ENCODE measurements around the gene CCS.
A peak's percentile ranks its signal among the peaks of the same experiment; 100 is the strongest.

CCS gene

GRCh38 chr11:66614073-66614472, 21.1 kb downstream of the CCS start:
- Histone ChIP-seq H3K27ac (ENCODE audit: low read depth, low read length) (no peak overlapping the region), H2AFZ (ENCODE audit: insufficient read depth, low read length, poor library complexity) (no peak overlapping the region), H2AK5ac (ENCODE audit: low read length) (no peak overlapping the region), H3K4me3 (ENCODE audit: low read depth, low read length) (no peak overlapping the region), H2BK120ac (ENCODE audit: insufficient read depth, low read length, poor library complexity) (no peak overlapping the region), H3K79me2 (ENCODE audit: control insufficient read depth, insufficient read depth, low read length, poor library complexity) (peaks cover 24% of the 10 kb centered on the region), H3K4me1 (ENCODE audit: control insufficient read depth in 1 of 2, insufficient read depth in 2 of 2, low read length in 2 of 2) (peaks cover 5 to 7% of the 10 kb centered on the region in 2 experiments), H3K9me3 (ENCODE audit: insufficient read depth, low read depth, low read length) (no peaks in the 10 kb centered on the region), H3K27me3 (ENCODE audit: insufficient read depth, low read length) (no peaks in the 10 kb centered on the region), H3K23ac (ENCODE audit: low read length) (no peak overlapping the region), H3K18ac (ENCODE audit: low read length) (no peak overlapping the region), H4K12ac (ENCODE audit: low read depth, low read length) (no peak overlapping the region), H4K8ac (ENCODE audit: low read depth, low read length) (no peak overlapping the region), H3K9ac (ENCODE audit: low read length) (no peak overlapping the region), H2BK5ac (ENCODE audit: low read depth, low read length, poor library complexity) (no peak overlapping the region), H3K36me3 (ENCODE audit: control insufficient read depth in 1 of 2, insufficient read depth in 2 of 2, low read length in 2 of 2) (peaks cover 0 to 3% of the 10 kb centered on the region in 2 experiments), H3K14ac (ENCODE audit: low read length) (no peak overlapping the region), H4K91ac (ENCODE audit: low read depth, low read length) (no peak overlapping the region), H3K79me1 (ENCODE audit: low read length) (peaks cover 13% of the 10 kb centered on the region), H3K4me2 (ENCODE audit: low read length) (no peak overlapping the region), H2BK12ac (ENCODE audit: low read length) (no peak overlapping the region), H3K4ac (ENCODE audit: low read depth, low read length) (no peak overlapping the region)
- no peak for DNase-seq
- no CpG with 5 or more reads among the region's 13 CpGs for WGBS (ENCODE audit: extremely low coverage, insufficient coverage, insufficient read length)

DNA sequence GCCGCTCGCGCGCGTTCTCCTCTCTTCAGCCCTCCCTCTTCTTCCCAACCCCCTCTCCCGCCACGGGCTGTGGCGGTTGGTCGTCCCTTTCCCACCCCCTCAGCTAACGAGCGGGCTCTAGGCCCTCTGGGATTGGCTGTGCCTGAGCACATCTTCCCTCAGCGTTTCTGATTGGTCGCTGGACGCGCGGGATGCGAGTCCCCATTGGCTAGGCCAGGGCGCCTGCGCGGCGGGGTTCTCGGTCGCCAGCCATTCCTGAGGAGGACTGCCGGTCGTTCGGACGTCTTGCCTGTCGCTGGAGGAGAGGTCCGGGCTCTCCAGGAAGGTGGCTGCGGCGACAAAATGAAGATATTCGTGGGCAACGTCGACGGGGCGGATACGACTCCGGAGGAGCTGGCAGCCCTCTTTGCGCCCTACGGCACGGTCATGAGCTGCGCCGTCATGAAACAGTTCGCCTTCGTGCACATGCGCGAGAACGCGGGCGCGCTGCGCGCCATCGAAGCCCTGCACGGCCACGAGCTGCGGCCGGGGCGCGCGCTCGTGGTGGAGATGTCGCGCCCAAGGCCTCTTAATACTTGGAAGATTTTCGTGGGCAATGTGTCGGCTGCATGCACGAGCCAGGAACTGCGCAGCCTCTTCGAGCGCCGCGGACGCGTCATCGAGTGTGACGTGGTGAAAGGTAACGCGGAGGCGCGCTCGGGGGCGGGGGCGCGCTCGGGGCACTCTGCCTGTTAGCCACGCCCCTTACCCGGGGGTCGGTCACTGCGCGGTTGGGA, 23.6 kb downstream of the CCS start, which contains the start of gene RBM14:
TSS of gene RBM14 (plus strand) at position 252 of the 776 bp plus-strand sequence. CDS start at position 343, 91 bp downstream.
- Histone ChIP-seq H3K9ac (ENCODE audit: low read length) (peak within 1 kb of the TSS; percentile 89), H3K27me3 (ENCODE audit: insufficient read depth, low read length) (no peaks in the 10 kb centered on the region), H2BK5ac (ENCODE audit: low read depth, low read length, poor library complexity) (peak within 1 kb of the TSS; percentile 86), H2BK12ac (ENCODE audit: low read length) (peak within 1 kb of the TSS; percentile 15), H3K4me2 (ENCODE audit: low read length) (peak within 1 kb of the TSS; percentile 97), H3K79me1 (ENCODE audit: low read length) (peaks cover 13% of the 10 kb centered on the region), H2AFZ (ENCODE audit: insufficient read depth, low read length, poor library complexity) (peak within 1 kb of the TSS; percentile 77), H4K91ac (ENCODE audit: low read depth, low read length) (peak within 1 kb of the TSS; percentile 93), H3K36me3 (ENCODE audit: control insufficient read depth in 1 of 2, insufficient read depth in 2 of 2, low read length in 2 of 2) (peaks cover 0 to 4% of the 10 kb centered on the region in 2 experiments), H3K4ac (ENCODE audit: low read depth, low read length) (peak within 1 kb of the TSS; percentile 99), H4K12ac (ENCODE audit: low read depth, low read length) (peak within 1 kb of the TSS; percentile 95), H2AK5ac (ENCODE audit: low read length) (peak within 1 kb of the TSS; percentile 97), H3K9me3 (ENCODE audit: insufficient read depth, low read depth, low read length) (no peaks in the 10 kb centered on the region), H4K8ac (ENCODE audit: low read depth, low read length) (peak within 1 kb of the TSS; percentile 94), H3K14ac (ENCODE audit: low read length) (peak within 1 kb of the TSS; percentile 89), H2BK120ac (ENCODE audit: insufficient read depth, low read length, poor library complexity) (peak within 1 kb of the TSS; percentile 75), H3K27ac (ENCODE audit: low read depth, low read length) (peak within 1 kb of the TSS; percentile 97), H3K79me2 (ENCODE audit: control insufficient read depth, insufficient read depth, low read length, poor library complexity) (peaks cover 28% of the 10 kb centered on the region), H3K4me3 (ENCODE audit: low read depth, low read length) (peak within 1 kb of the TSS; percentile 94), H3K4me1 (ENCODE audit: control insufficient read depth in 1 of 2, insufficient read depth in 2 of 2, low read length in 2 of 2) (peaks cover 5 to 7% of the 10 kb centered on the region in 2 experiments), H3K23ac (ENCODE audit: low read length) (no peak within 1 kb of the TSS), H3K18ac (ENCODE audit: low read length) (peak within 1 kb of the TSS; percentile 97)
- DNase-seq, result peak; percentile 100
- no CpG with 5 or more reads among the region's 90 CpGs for WGBS (ENCODE audit: extremely low coverage, insufficient coverage, insufficient read length)

DNA sequence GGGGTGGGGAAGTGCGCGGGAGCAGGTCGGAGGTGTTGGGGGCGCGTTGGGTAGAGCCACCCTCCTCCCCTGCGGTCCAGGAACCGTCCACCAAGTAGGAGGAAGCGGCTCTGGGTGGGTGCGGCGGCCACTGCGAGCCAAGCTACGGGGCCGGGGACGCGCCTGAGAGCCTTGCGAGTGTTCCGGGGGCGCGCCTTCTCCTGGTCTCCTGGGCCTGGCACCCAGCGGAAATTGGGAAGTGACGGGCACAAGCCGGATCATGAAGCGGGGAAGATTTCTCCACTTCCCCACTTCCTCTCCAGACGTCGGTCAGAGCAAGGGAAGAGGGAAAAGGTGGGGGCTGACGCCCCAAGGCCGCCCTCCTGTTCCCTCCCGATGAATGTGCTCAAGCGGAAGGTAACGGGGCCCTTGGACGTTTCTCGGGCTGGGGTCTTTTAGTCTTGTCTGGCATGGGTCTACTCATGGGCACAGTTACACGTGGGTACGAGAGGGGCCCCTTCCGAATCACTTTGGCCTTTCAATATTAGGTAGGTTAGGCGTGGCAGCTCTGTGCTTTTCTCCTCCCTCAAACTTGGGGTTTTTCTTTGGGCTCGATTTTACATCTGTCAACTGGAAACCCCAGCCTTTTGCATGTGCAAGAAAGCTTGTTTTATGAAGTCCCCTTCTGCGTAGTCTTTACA, 24.3 kb downstream of the CCS start:
- Histone ChIP-seq H2AK5ac (ENCODE audit: low read length) (peak overlapping the region; percentile 28), H3K79me2 (ENCODE audit: control insufficient read depth, insufficient read depth, low read length, poor library complexity) (peaks cover 30% of the 10 kb centered on the region), H4K12ac (ENCODE audit: low read depth, low read length) (no peak overlapping the region), H3K4me2 (ENCODE audit: low read length) (peak overlapping the region; percentile 97), H2AFZ (ENCODE audit: insufficient read depth, low read length, poor library complexity) (no peak overlapping the region), H2BK5ac (ENCODE audit: low read depth, low read length, poor library complexity) (peak overlapping the region; percentile 32), H3K27ac (ENCODE audit: low read depth, low read length) (peak overlapping the region; percentile 11), H3K18ac (ENCODE audit: low read length) (peak overlapping the region; percentile 16), H3K9ac (ENCODE audit: low read length) (peak overlapping the region; percentile 89), H2BK12ac (ENCODE audit: low read length) (no peak overlapping the region), H3K4me1 (ENCODE audit: control insufficient read depth in 1 of 2, insufficient read depth in 2 of 2, low read length in 2 of 2) (peaks cover 5 to 7% of the 10 kb centered on the region in 2 experiments), H3K9me3 (ENCODE audit: insufficient read depth, low read depth, low read length) (no peaks in the 10 kb centered on the region), H3K79me1 (ENCODE audit: low read length) (peaks cover 13% of the 10 kb centered on the region), H4K91ac (ENCODE audit: low read depth, low read length) (peak overlapping the region; percentile 38), H3K4me3 (ENCODE audit: low read depth, low read length) (peak overlapping the region; percentile 94), H3K14ac (ENCODE audit: low read length) (peak overlapping the region; percentile 89), H4K8ac (ENCODE audit: low read depth, low read length) (peak overlapping the region; percentile 91), H3K23ac (ENCODE audit: low read length) (peak overlapping the region; percentile 25), H3K36me3 (ENCODE audit: control insufficient read depth in 1 of 2, insufficient read depth in 2 of 2, low read length in 2 of 2) (peaks cover 0 to 4% of the 10 kb centered on the region in 2 experiments), H2BK120ac (ENCODE audit: insufficient read depth, low read length, poor library complexity) (peak overlapping the region; percentile 16), H3K27me3 (ENCODE audit: insufficient read depth, low read length) (no peaks in the 10 kb centered on the region), H3K4ac (ENCODE audit: low read depth, low read length) (peak overlapping the region; percentile 99)
- peak; percentile 30 to 63 for DNase-seq
- no CpG with 5 or more reads among the region's 38 CpGs for WGBS (ENCODE audit: extremely low coverage, insufficient coverage, insufficient read length)

GRCh38 chr11:66619080-66619554, 26.1 kb downstream of the CCS start:
- Histone ChIP-seq H2AFZ (ENCODE audit: insufficient read depth, low read length, poor library complexity) (no peak overlapping the region), H2BK12ac (ENCODE audit: low read length) (no peak overlapping the region), H3K9me3 (ENCODE audit: insufficient read depth, low read depth, low read length) (no peaks in the 10 kb centered on the region), H4K8ac (ENCODE audit: low read depth, low read length) (no peak overlapping the region), H3K4me3 (ENCODE audit: low read depth, low read length) (no peak overlapping the region), H4K12ac (ENCODE audit: low read depth, low read length) (no peak overlapping the region), H3K27ac (ENCODE audit: low read depth, low read length) (peak overlapping the region; percentile 37), H3K4ac (ENCODE audit: low read depth, low read length) (peak overlapping the region; percentile 99), H3K14ac (ENCODE audit: low read length) (no peak overlapping the region), H3K4me2 (ENCODE audit: low read length) (peak overlapping the region; percentile 97), H3K36me3 (ENCODE audit: control insufficient read depth in 1 of 2, insufficient read depth in 2 of 2, low read length in 2 of 2) (peaks cover 3 to 18% of the 10 kb centered on the region in 2 experiments), H3K18ac (ENCODE audit: low read length) (no peak overlapping the region), H3K27me3 (ENCODE audit: insufficient read depth, low read length) (no peaks in the 10 kb centered on the region), H3K79me2 (ENCODE audit: control insufficient read depth, insufficient read depth, low read length, poor library complexity) (peaks cover 41% of the 10 kb centered on the region), H2AK5ac (ENCODE audit: low read length) (no peak overlapping the region), H4K91ac (ENCODE audit: low read depth, low read length) (no peak overlapping the region), H2BK5ac (ENCODE audit: low read depth, low read length, poor library complexity) (no peak overlapping the region), H3K23ac (ENCODE audit: low read length) (no peak overlapping the region), H2BK120ac (ENCODE audit: insufficient read depth, low read length, poor library complexity) (no peak overlapping the region), H3K4me1 (ENCODE audit: control insufficient read depth in 1 of 2, insufficient read depth in 2 of 2, low read length in 2 of 2) (peaks cover 5 to 10% of the 10 kb centered on the region in 2 experiments), H3K9ac (ENCODE audit: low read length) (no peak overlapping the region), H3K79me1 (ENCODE audit: low read length) (peaks cover 13% of the 10 kb centered on the region)
- no CpG with 5 or more reads among the region's 4 CpGs for WGBS (ENCODE audit: extremely low coverage, insufficient coverage, insufficient read length)
- peak; percentile 57 to 82 for DNase-seq
